ENCODE data around the gene MAD1L1. TPM values are rescaled to one million over a fixed set of nuclear protein-coding genes. Genes with fewer than 3 reads are reported as not detected.

The MAD1L1 gene
- total RNA-seq, 4 donors from 2014 or later: 8.0 to 52.7 (median 26.7) TPM

DNA sequence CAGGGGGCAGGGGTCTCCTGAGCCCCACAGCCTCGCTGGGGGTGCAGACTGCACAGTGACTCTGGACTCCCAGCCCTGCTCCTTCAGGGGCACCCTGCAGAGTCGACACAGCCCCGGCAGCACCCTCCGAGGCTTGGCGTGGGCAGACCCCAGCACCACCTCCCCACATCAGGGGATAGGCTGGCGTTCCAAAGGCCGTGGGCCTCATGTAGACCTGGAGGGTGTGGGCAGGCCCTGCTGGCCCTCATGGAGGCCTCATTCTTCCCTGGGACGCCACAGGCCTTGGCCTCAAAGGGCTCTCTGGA, 296.8 kb downstream of the MAD1L1 start:
- DNase-seq: no peak
- WGBS, 2 donors (ENCODE audit: low coverage in 1 of 2): 95 to 100% methylated on average over 1 to 8 of the region's 8 CpGs

DNA sequence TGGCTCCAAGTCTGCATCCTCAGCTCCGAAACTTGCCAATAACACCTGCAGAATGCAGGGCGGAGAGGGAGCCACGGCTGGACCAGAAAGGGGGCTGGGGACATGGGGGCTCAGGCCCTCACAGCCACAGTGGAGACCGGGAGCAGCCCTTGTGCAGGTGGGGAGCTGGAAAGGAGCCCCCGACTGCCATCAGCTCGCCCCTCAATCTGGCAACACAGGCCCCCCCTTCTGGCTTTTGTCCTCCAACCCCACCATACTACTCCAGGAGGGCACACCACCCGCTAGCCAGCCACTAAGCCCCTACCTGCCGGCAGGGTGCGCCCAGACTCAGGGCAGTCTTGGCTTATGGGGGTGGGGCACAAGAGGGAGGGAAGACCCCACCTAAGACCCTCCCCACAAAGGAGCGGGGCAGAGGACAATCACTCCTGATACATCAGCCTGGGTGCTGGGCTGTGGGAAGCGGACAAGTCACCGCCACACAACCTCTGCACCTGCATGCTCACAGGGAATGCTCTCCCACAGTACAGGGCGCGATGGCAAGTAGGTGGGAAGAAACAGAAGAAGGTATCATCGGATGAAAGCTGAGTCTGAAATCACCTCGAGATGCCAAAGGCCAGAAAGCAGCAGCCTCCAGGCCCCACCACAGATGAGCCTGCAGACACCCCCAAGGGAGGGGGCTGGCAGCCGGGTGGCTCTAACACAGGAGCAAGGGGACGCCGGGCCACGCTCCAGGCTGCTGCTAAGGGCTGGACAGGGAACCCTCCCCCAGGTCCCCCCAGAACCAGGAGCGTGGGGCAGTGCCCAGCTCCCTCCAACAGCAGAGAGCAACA, 297.4 kb downstream of the MAD1L1 start:
- 95 to 97% methylated on average over 4 to 20 of the region's 21 CpGs for WGBS, 2 donors (ENCODE audit: low coverage in 1 of 2)
- Histone ChIP-seq H3K9me3 (no peaks in the 10 kb centered on the region), H3K4me1 (no peaks in the 10 kb centered on the region), H3K27ac (no peak overlapping the region), H3K27me3 (no peaks in the 10 kb centered on the region), H3K4me3 (no peak overlapping the region), H3K36me3 (no peaks in the 10 kb centered on the region)
- TF ChIP-seq EP300 (IDR thresholded peaks at IDR 0.05; ENCODE audit: low read depth): no peak
- DNase-seq: no peak
- intact Hi-C loops (cut with DNase I; ENCODE audit: low total_unique reads): no loop called here
- in situ Hi-C loops (cut with MboI; ENCODE audit: low pct_ligation_motif_present in 1 of 4, low pct_unique_long_range_greater_than_20kb in 1 of 4, low sequenced_read_pairs in 3 of 4): no loop called here

More for the DNA sequence above, 296.8 kb downstream of the MAD1L1 start:
- Histone ChIP-seq H3K27me3 (no peaks in the 10 kb centered on the region), H3K36me3 (no peaks in the 10 kb centered on the region), H3K9me3 (no peaks in the 10 kb centered on the region), H3K4me1 (no peaks in the 10 kb centered on the region), H3K27ac (no peak overlapping the region), H3K4me3 (no peak overlapping the region)
- TF ChIP-seq POLR2AphosphoS5 (IDR thresholded peaks at IDR 0.05) (no peak), POLR2A (IDR thresholded peaks at IDR 0.05) (no peak), EP300 (IDR thresholded peaks at IDR 0.05; ENCODE audit: low read depth) (no peak)
- TF ChIP-seq, protein P1, sequence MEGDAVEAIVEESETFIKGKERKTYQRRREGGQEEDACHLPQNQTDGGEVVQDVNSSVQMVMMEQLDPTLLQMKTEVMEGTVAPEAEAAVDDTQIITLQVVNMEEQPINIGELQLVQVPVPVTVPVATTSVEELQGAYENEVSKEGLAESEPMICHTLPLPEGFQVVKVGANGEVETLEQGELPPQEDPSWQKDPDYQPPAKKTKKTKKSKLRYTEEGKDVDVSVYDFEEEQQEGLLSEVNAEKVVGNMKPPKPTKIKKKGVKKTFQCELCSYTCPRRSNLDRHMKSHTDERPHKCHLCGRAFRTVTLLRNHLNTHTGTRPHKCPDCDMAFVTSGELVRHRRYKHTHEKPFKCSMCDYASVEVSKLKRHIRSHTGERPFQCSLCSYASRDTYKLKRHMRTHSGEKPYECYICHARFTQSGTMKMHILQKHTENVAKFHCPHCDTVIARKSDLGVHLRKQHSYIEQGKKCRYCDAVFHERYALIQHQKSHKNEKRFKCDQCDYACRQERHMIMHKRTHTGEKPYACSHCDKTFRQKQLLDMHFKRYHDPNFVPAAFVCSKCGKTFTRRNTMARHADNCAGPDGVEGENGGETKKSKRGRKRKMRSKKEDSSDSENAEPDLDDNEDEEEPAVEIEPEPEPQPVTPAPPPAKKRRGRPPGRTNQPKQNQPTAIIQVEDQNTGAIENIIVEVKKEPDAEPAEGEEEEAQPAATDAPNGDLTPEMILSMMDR (IDR thresholded peaks at IDR 0.05): no peak
- in situ Hi-C loops (cut with MboI; ENCODE audit: low pct_ligation_motif_present in 1 of 4, low pct_unique_long_range_greater_than_20kb in 1 of 4, low sequenced_read_pairs in 3 of 4): no loop called here
- intact Hi-C loops (cut with DNase I; ENCODE audit: low total_unique reads): no loop called here

DNA sequence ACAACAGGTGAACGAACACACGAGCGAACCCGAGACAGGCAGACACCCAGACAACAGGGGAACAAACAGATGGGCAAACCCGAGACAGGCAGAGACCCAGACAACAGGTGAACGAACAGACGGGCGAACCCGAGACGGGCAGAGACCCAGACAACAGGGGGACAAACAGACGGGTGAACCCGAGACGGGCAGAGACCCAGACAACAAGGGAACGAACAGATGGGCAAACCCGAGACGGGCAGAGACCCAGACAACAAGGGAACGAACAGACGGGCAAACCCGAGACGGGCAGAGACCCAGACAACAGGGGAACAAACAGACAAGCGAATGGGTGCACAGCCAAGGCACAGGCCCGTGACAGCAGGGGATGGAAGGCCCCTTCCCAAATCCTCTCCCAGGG, 298.0 kb downstream of the MAD1L1 start:
- in situ Hi-C loops (cut with MboI; ENCODE audit: low pct_ligation_motif_present in 1 of 4, low pct_unique_long_range_greater_than_20kb in 1 of 4, low sequenced_read_pairs in 3 of 4) (no loop called here), intact Hi-C loops (cut with DNase I; ENCODE audit: low total_unique reads) (no loop called here)
- H3K4me3 ChIP-seq: no peak overlapping the region
- 88 to 92% methylated on average over 14 to 22 of the region's 22 CpGs for WGBS, 2 donors (ENCODE audit: low coverage in 1 of 2)
- H3K27ac ChIP-seq: no peak overlapping the region
- TF ChIP-seq POLR2A (IDR thresholded peaks at IDR 0.05) (no peak), EP300 (IDR thresholded peaks at IDR 0.05; ENCODE audit: low read depth) (no peak), POLR2AphosphoS5 (IDR thresholded peaks at IDR 0.05) (no peak)
- TF ChIP-seq, protein P1 (IDR thresholded peaks at IDR 0.05): no peak
- H3K27me3 ChIP-seq: no peaks in the 10 kb centered on the region
- H3K9me3 ChIP-seq: no peaks in the 10 kb centered on the region
- no peak for DNase-seq
- no peaks in the 10 kb centered on the region for H3K36me3 ChIP-seq
- no peaks in the 10 kb centered on the region for H3K4me1 ChIP-seq

DNA sequence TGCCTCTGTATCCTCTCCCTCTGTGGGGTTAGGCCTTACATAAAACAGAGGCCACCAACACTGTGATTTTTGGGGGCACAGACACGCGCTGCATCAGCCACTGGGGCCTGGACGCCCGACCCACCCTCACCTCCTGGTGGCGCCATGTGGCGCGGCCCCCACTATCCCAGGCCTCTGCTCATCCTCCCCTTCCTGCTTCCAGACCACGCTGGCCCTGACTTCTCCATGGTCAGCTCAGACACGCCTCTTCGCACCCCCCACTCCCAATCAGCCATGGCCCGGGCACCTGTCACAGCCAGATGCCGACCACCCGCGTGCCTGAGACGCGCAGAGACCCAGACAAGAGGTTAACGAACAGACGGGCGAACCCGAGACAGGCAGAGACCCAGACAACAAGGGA, 298.7 kb downstream of the MAD1L1 start:
- whole genome bisulfite sequencing, 2 donors (ENCODE audit: low coverage in 1 of 2): 96% methylated on average over 20 of the region's 20 CpGs; no CpG with 5 or more reads in 1 of the 2 donors

More for the DNA sequence above, 298.7 kb downstream of the MAD1L1 start:
- Histone ChIP-seq H3K9me3 (no peaks in the 10 kb centered on the region), H3K27ac (no peak overlapping the region), H3K27me3 (no peaks in the 10 kb centered on the region), H3K4me1 (peaks cover 0 to 2% (median 0%) of the 10 kb centered on the region in 4 donors), H3K4me3 (no peak overlapping the region), H3K36me3 (no peaks in the 10 kb centered on the region)
- in situ Hi-C loops (cut with MboI; ENCODE audit: low pct_ligation_motif_present in 1 of 4, low pct_unique_long_range_greater_than_20kb in 1 of 4, low sequenced_read_pairs in 3 of 4): no loop called here
- TF ChIP-seq, protein P1 (IDR thresholded peaks at IDR 0.05): no peak
- TF ChIP-seq POLR2AphosphoS5 (IDR thresholded peaks at IDR 0.05): no peak
- TF ChIP-seq POLR2A (IDR thresholded peaks at IDR 0.05): no peak
- no peak for DNase-seq
- intact Hi-C loops (cut with DNase I; ENCODE audit: low total_unique reads): no loop called here
